CD8-positive, alpha-beta memory T cell (primary cell): Measurements from ENCODE around the gene PTPN14. TPM values are rescaled to one million over a fixed set of nuclear protein-coding genes. Genes with fewer than 3 reads are reported as not detected.

ENCODE experiments used
- CTCF ChIA-PET: fragments of 350-600 bp; sonication (Branson Sonifier 250); formaldehyde crosslinking; loops from one replicate; lab custom pipeline; 2021; ENCODE audit warnings: antibody characterized with exemption; lab: Charles Lee
- POLR2A ChIA-PET: fragments of 350-600 bp; sonication (Branson Sonifier 250); formaldehyde crosslinking; loops from one replicate; lab custom pipeline; 2021; ENCODE audit warnings: antibody characterized with exemption; lab: Charles Lee
- DNase-seq, 5 donors: peaks; one replicate each; pipeline versions ENCODE4 v3.0.0 to v3.0.0-alpha.2; 2020 to 2022; ENCODE audit warnings: mixed read lengths in 1 of 5
- H3K27ac ChIP-seq: one replicate; pipeline ENCODE4 v1.7.0; 2013; ENCODE audit warnings: low read depth, mild to moderate bottlenecking, low read length, moderate library complexity
- H3K27me3 ChIP-seq: 2 replicates; pipeline ENCODE4 v1.7.0; 2013; ENCODE audit warnings: low read length, mild to moderate bottlenecking; ENCODE audit not compliant: insufficient read depth, poor library complexity, severe bottlenecking
- H3K36me3 ChIP-seq: 2 replicates; pipeline ENCODE4 v1.7.0; 2013; ENCODE audit warnings: mild to moderate bottlenecking, low read length, moderate library complexity; ENCODE audit not compliant: insufficient read depth
- H3K4me1 ChIP-seq: 2 replicates; pipeline ENCODE4 v1.7.0; 2013; ENCODE audit warnings: mild to moderate bottlenecking, low read length, moderate library complexity; ENCODE audit not compliant: insufficient read depth
- H3K4me3 ChIP-seq: 2 replicates; pipeline ENCODE4 v1.7.0; 2013; ENCODE audit warnings: mild to moderate bottlenecking, low read length
- H3K9me3 ChIP-seq: 2 replicates; pipeline ENCODE4 v1.7.0; 2013; ENCODE audit warnings: mild to moderate bottlenecking, low read length
- H3K27ac Mint-ChIP-seq, 8 donors: one replicate each; pipeline ENCODE4 v1.8.0; 2020 to 2021; ENCODE audit warnings: mixed read lengths in 8 of 8, mild to moderate bottlenecking in 6 of 8, inconsistent platforms in 3 of 8, moderate library complexity in 3 of 8
- H3K27me3 Mint-ChIP-seq, 2 donors: one replicate each; pipeline ENCODE4 v1.8.0; 2020 to 2021; ENCODE audit warnings: mixed read lengths in 2 of 2, mild to moderate bottlenecking in 1 of 2, moderate library complexity in 1 of 2
- H3K36me3 Mint-ChIP-seq, 3 donors: one replicate each; pipeline ENCODE4 v1.8.0; 2020 to 2021; ENCODE audit warnings: mixed read lengths in 3 of 3, inconsistent platforms in 1 of 3, mild to moderate bottlenecking in 1 of 3
- H3K4me1 Mint-ChIP-seq, 3 donors: one replicate each; pipeline ENCODE4 v1.8.0; 2020 to 2021; ENCODE audit warnings: mixed read lengths in 3 of 3, inconsistent platforms in 1 of 3, mild to moderate bottlenecking in 1 of 3
- H3K4me3 Mint-ChIP-seq, 7 donors: one replicate each; pipeline ENCODE4 v1.8.0; 2020 to 2021; ENCODE audit warnings: mixed read lengths in 7 of 7, mild to moderate bottlenecking in 6 of 7, moderate library complexity in 4 of 7, inconsistent platforms in 2 of 7
- H3K9me3 Mint-ChIP-seq, 5 donors: one replicate each; pipeline ENCODE4 v1.8.0; 2020 to 2022; ENCODE audit warnings: mixed read lengths in 5 of 5, mild to moderate bottlenecking in 3 of 5, moderate library complexity in 2 of 5, inconsistent platforms in 1 of 5
- polyA plus RNA-seq: library from polyadenylated mRNA; unstranded; fragments of 300-500 nt; fragmentation: Illumina TruSeq; gene quantifications from one replicate; pipeline ENCODE4 v1.2.3, GENCODE V29; 2021
- total RNA-seq, 2 experiments: library from RNA; stranded (reverse); gene quantifications; one replicate each; pipeline ENCODE4 v1.2.3, GENCODE V29; 2021

The PTPN14 gene
- total and polyA plus RNA-seq, 3 experiments from 2014 or later: 0.70 to 0.91 (median 0.79) TPM

DNA sequence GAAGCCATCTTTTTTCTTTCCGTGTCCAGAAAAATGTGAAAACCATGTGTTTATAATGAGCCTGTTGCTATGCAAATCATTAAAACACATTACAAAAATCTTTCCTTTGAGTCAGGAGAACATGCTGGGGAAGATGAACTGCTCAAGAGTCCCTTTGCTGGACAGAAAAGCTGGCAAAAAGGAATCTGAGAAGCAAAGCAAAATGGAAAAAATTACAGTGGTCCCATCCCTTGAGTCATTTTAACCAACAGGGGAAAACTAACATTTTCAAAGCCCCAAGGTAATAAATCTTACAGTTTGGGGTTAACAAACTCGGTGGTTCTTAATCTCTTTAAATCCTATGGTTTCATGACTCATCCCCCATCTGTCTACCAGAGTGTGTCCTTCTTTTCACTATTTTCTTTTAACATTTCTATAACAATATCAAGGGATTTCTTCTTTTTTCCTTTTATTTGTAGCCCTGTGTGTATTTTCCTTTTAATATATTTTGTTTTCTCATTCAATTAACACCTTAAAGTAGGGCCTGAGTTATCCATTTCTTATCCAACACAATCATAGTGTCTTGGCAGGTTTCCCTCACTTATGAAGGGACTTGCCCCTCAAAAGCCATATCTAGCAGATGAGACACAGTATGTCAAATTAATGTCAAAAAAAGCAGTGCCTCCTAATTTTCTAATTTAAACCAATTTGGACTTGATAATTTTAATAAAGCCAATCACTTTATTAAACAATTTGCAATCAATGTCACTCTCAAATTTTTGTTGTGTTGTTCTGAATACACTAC is 105.4 kb downstream of the PTPN14 start:
- no peak overlapping the region for H3K27ac ChIP-seq
- ChIA-PET CTCF (no interaction called here), POLR2A (no interaction called here)
- H3K27me3 ChIP-seq: no peaks in the 10 kb centered on the region
- no peaks in the 10 kb centered on the region for H3K9me3 Mint-ChIP-seq
- no peaks in the 10 kb centered on the region for H3K36me3 ChIP-seq
- peaks cover 0 to 7% (median 4%) of the 10 kb centered on the region in 3 donors for H3K4me1 Mint-ChIP-seq
- H3K4me1 ChIP-seq: no peaks in the 10 kb centered on the region
- no peaks in the 10 kb centered on the region for H3K9me3 ChIP-seq
- H3K36me3 Mint-ChIP-seq: no peaks in the 10 kb centered on the region
- H3K27me3 Mint-ChIP-seq: peaks cover 5 to 22% of the 10 kb centered on the region in 2 donors
- DNase-seq: no peak
- H3K27ac Mint-ChIP-seq: no peak overlapping the region
- H3K4me3 Mint-ChIP-seq: no peak overlapping the region
- H3K4me3 ChIP-seq: no peak overlapping the region

DNA sequence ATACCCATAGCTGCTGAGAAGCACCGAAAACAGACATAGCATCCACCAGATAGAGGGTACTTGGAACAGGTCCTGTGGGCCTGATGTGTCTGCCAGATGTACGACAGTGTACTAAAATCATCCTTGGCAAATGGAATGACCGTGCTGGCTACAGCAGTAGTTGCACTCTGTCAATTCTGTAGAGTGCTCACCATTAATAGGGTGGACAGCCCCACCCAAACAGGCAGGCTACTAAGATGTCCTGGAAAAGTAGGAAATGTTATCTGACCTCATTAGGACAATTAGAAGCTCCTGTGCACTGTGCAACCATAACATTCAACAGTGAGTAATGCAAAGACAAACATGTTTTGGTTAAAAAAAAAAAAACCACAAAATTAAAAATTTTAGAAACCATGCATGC is 106.2 kb downstream of the PTPN14 start:
- POLR2A ChIA-PET: no interaction called here
- no peak for DNase-seq
- CTCF ChIA-PET: no interaction called here
- Histone ChIP-seq H3K27ac (no peak overlapping the region), H3K4me3 (no peak overlapping the region), H3K27me3 (no peaks in the 10 kb centered on the region), H3K9me3 (no peaks in the 10 kb centered on the region), H3K4me1 (no peaks in the 10 kb centered on the region), H3K36me3 (no peaks in the 10 kb centered on the region)
- Mint-ChIP-seq H3K4me1 (peaks cover 0 to 12% (median 11%) of the 10 kb centered on the region in 3 donors), H3K4me3 (no peak overlapping the region), H3K27me3 (peaks cover 5 to 16% of the 10 kb centered on the region in 2 donors), H3K9me3 (no peaks in the 10 kb centered on the region), H3K36me3 (no peaks in the 10 kb centered on the region), H3K27ac (no peak overlapping the region)

DNA sequence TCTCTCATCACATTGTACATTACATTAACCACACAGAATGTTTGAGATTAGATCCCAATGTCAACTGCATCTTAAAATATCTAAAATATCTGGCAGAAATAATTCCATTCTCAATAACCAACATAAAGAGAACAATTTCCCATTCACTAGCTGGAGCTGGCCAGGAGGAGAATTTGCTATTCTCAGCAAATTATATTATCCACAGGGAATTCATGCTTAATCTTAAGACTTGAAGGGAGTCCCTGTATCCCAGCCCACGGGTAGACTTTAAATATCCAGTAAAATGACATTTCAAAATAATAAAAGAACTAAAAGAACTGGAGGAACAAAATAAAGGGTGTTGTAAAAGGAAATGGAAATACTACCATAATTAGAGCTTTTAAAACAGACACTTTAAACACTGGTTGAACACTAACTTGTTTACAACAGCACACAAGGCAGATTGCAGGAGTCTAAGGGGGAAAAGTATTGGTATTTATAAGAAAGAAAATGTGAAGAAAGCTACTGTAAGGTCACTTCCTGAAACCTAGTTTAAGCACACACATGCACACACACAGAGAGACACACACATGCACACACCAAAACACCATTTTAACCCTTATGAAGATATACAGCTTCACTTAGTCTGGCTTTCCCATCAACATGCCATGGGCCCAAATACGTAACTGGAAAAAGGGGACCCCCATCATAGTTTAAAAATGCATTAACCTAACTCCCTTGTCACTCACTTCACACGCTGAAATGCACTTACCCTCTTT is 107.0 kb downstream of the PTPN14 start:
- Mint-ChIP-seq H3K27me3 (peaks cover 5 to 15% of the 10 kb centered on the region in 2 donors), H3K27ac (peak overlapping the region in 1 of 8 donors; percentile 48), H3K4me1 (peaks cover 3 to 20% (median 19%) of the 10 kb centered on the region in 3 donors), H3K9me3 (no peaks in the 10 kb centered on the region), H3K36me3 (no peaks in the 10 kb centered on the region), H3K4me3 (no peak overlapping the region)
- ChIA-PET POLR2A (no interaction called here), CTCF (no interaction called here)
- no peak for DNase-seq
- Histone ChIP-seq H3K9me3 (no peaks in the 10 kb centered on the region), H3K4me1 (no peaks in the 10 kb centered on the region), H3K4me3 (no peak overlapping the region), H3K27me3 (no peaks in the 10 kb centered on the region), H3K36me3 (no peaks in the 10 kb centered on the region), H3K27ac (no peak overlapping the region)

DNA sequence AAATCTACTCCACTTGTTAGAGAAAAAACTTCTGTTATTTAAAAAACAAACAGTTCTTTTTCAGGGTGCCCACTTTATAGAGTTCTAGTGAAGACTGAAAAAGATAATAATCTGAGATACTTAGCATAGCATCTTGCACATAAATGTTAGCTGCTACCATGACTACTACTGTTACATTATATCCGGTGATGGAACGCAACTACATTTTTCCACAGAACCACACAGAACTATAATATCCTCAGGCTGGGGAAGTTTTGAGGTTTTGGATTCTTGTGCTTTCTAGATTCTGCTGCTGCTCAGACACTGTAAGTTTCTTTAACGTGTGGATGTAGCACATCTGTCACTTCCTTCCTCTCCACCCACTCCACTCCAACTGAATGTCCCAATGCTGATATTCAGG is 110.3 kb downstream of the PTPN14 start:
- ChIA-PET CTCF (no interaction called here), POLR2A (no interaction called here)
- H3K9me3 ChIP-seq: no peaks in the 10 kb centered on the region
- no peaks in the 10 kb centered on the region for H3K36me3 ChIP-seq
- no peak overlapping the region for H3K27ac ChIP-seq
- H3K27me3 ChIP-seq: no peaks in the 10 kb centered on the region
- Mint-ChIP-seq H3K27me3 (peaks cover 3 to 4% of the 10 kb centered on the region in 2 donors), H3K4me3 (no peak overlapping the region), H3K36me3 (no peaks in the 10 kb centered on the region), H3K9me3 (no peaks in the 10 kb centered on the region), H3K27ac (peak overlapping the region in 2 of 8 donors; percentile 12 to 29), H3K4me1 (peaks cover 10 to 31% (median 28%) of the 10 kb centered on the region in 3 donors)
- peak in 1 of 5 donors; percentile 1 for DNase-seq
- no peaks in the 10 kb centered on the region for H3K4me1 ChIP-seq
- no peak overlapping the region for H3K4me3 ChIP-seq

DNA sequence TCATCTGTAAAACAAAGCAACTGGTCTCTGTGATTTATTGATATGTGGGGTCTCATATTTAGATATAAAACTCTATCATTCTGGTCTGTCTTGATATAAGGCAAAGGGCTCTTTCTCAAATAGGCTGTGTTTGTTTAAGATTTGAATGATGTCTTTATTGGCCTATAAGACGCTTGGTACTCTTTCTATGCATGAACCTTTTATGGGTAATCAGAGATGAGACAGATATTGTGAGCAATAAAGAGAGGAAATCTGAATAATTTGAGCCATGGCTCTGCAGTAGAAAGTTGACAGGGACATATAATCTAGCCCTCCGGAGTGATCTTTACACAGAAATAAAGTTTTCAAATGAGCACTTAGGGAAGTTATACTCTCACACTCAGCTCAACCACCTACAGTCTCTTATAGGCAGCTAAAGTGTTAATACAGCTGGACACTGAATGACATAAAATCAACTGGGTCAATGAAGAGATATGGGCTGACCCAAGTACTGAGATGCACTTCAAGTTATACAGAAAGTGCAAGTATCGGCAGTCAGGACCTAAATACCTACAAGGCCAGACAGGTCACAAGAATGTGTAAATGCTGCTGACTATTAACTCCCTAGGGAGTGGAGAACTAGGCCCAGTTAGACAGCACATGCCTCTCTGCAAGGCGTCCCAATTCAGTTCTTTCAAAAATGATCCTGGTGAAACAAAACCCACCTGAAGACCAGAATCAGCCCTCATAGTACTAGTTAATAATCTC is 111.0 kb downstream of the PTPN14 start:
- Mint-ChIP-seq H3K27ac (peak overlapping the region in 4 of 8 donors; percentile 5 to 48 (median 36)), H3K36me3 (no peaks in the 10 kb centered on the region), H3K4me1 (peaks cover 10 to 31% (median 28%) of the 10 kb centered on the region in 3 donors), H3K9me3 (no peaks in the 10 kb centered on the region), H3K27me3 (peaks cover 2 to 3% of the 10 kb centered on the region in 2 donors), H3K4me3 (peak overlapping the region in 3 of 7 donors; percentile 44 to 73 (median 69))
- H3K9me3 ChIP-seq: no peaks in the 10 kb centered on the region
- no peaks in the 10 kb centered on the region for H3K4me1 ChIP-seq
- H3K27me3 ChIP-seq: no peaks in the 10 kb centered on the region
- ChIA-PET POLR2A (no interaction called here), CTCF (no interaction called here)
- H3K36me3 ChIP-seq: no peaks in the 10 kb centered on the region
- DNase-seq: no peak
- H3K4me3 ChIP-seq: no peak overlapping the region
- no peak overlapping the region for H3K27ac ChIP-seq

DNA sequence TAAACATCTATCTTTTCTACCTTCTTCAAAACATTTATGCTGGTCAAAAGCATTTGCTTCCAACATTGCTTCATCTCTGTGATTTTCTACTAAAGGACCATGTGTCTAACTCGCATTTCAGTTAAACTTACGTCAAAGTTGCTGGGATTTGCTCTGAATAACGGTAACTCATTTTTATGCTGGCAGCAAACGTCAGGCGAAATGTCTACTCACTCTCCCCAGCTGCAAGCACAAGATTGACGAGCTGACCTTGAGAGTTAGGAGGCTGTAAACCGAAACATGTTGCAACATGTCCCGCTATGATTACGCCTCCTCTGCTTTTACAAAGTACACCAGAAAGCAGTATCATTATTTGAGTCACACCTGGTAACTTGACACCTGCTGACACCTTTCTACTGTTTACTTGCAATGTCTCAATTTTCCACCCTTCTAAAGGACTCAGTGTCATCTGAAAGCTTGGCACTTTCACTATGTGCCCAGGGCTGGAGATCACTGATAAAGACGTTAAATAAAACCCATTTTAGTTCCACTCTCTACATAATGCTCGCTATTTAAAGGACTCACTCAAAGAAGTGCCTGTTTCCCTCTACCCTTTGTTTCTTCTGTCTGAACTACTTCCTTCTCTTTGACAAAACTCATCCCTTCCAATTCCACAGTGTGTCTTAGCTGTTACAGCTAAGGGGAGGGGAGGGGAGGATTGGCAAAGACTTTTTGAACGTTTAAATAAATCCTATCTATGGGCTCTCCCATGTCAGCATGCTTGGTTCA is 111.9 kb downstream of the PTPN14 start:
- Mint-ChIP-seq H3K27ac (peak overlapping the region in 6 of 8 donors; percentile 6 to 76 (median 46)), H3K4me1 (peaks cover 10 to 31% (median 28%) of the 10 kb centered on the region in 3 donors), H3K4me3 (peak overlapping the region; percentile 3 to 73 (median 44)), H3K36me3 (peaks cover 0 to 5% (median 0%) of the 10 kb centered on the region in 3 donors), H3K27me3 (peaks cover 2 to 7% of the 10 kb centered on the region in 2 donors), H3K9me3 (no peaks in the 10 kb centered on the region)
- H3K4me1 ChIP-seq: no peaks in the 10 kb centered on the region
- ChIA-PET POLR2A (no interaction called here), CTCF (no interaction called here)
- DNase-seq: no peak
- H3K9me3 ChIP-seq: no peaks in the 10 kb centered on the region
- H3K4me3 ChIP-seq: peak overlapping the region; percentile 13
- no peaks in the 10 kb centered on the region for H3K36me3 ChIP-seq
- no peaks in the 10 kb centered on the region for H3K27me3 ChIP-seq
- H3K27ac ChIP-seq: no peak overlapping the region

DNA sequence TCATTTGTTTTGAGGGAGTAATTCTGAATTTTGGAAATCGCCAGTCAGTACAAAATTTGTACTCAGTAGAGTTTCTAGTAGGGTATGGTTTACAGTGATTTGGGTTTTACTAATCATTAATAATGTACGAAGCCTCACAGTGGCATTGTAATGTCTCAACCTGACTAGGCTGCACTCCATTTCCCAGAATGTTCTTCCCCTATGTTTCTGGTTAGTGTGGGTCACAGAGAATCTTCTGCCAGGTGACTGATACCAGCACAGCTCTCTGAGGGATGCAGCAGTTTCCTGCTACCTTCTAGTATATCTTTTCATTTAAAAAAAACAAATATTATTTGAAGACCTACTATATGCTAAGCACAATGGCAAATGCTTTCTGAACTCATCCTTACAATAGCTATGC is 112.9 kb downstream of the PTPN14 start:
- Histone ChIP-seq H3K27ac (no peak overlapping the region), H3K4me1 (no peaks in the 10 kb centered on the region), H3K9me3 (no peaks in the 10 kb centered on the region), H3K4me3 (no peak overlapping the region), H3K27me3 (no peaks in the 10 kb centered on the region), H3K36me3 (no peaks in the 10 kb centered on the region)
- Mint-ChIP-seq H3K27me3 (peaks cover 2 to 14% of the 10 kb centered on the region in 2 donors), H3K27ac (peak overlapping the region in 3 of 8 donors; percentile 11 to 61 (median 34)), H3K36me3 (peaks cover 0 to 6% (median 0%) of the 10 kb centered on the region in 3 donors), H3K4me1 (peaks cover 10 to 31% (median 28%) of the 10 kb centered on the region in 3 donors), H3K9me3 (no peaks in the 10 kb centered on the region), H3K4me3 (peak overlapping the region in 2 of 7 donors; percentile 66 to 73)
- CTCF ChIA-PET: no interaction called here
- no peak for DNase-seq
- POLR2A ChIA-PET: no interaction called here
